ENCODE results near the gene TLDC2. TPM values are rescaled to one million over a fixed set of nuclear protein-coding genes. Genes with fewer than 3 reads are reported as not detected.

The TLDC2 gene
- not detected in 5 replicates for total RNA-seq (2022; extraction: Qiagen RNA extraction)

DNA sequence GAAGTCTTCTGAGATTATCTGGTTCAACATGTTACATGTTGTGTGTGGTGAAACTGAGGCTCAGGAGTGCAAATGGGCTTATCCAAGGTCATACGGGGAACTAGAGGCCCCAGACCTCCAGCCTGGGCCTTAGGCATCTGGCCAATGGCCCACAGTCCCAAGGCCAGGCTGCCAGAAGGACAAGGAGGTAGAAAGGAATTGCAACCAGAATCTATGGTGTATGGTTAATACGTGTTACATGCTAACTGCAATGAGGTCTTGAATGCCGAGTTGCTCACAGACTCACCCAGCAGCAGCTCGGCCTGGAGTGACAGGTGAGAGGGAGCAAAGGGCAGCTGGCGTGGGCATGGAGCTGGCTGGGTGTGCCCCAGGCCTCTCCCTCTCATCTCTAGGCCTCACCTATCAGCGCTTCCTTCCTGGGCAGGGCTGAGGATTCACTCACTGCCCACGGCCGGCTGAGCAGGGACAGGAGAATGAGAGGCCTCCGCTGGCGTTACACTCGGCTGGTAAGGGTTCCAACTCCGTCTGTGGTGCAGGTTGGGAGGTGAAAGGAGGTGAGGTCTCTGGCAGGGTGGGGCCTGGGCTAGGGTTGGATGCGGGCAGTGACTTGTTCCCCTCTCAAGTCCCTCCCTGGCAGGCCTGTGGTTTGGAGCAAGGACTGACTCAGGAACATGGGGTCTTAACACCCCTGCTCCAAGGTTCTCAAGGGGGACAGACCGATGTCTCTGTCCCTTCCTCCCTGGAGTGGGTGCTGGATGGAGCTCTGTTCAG, at the start of gene TLDC2:
TSS of gene TLDC2 (plus strand) at position 437 of the 771 bp plus-strand sequence. CDS start at position 474, 37 bp downstream.

Other genes with a start within 250 kb of the TLDC2 start
- gene SLA2, start 229.9 kb upstream of the TLDC2 start, total RNA-seq (2022; extraction: Qiagen RNA extraction): 0.02 to 0.20 TPM (median 0.14 TPM) in 3 of 5 replicates, not detected in the others
- 19.8 to 23.6 TPM (median 21.1 TPM) in 5 replicates for gene NDRG3, start 130.0 kb upstream of the TLDC2 start, total RNA-seq (2022; extraction: Qiagen RNA extraction)
- gene DSN1, start 102.4 kb upstream of the TLDC2 start, total RNA-seq (2022; extraction: Qiagen RNA extraction): 23.4 to 30.0 TPM (median 24.5 TPM) in 5 replicates
- 8.0 to 11.4 TPM (median 8.2 TPM) in 5 replicates for gene SAMHD1, start 75.6 kb downstream of the TLDC2 start, total RNA-seq (2022; extraction: Qiagen RNA extraction)
- gene RBL1, start 219.9 kb downstream of the TLDC2 start, total RNA-seq (2022; extraction: Qiagen RNA extraction): 9.0 to 13.3 TPM (median 9.3 TPM) in 5 replicates